Lower leg skin (tissue), 4 donors: ENCODE data around the gene FOXL3. TPM values are rescaled to one million over a fixed set of nuclear protein-coding genes. Genes with fewer than 3 reads are reported as not detected.

ENCODE experiments used
- DNase-seq, 2 donors: peaks; one replicate each; pipeline ENCODE4 v3.0.0-alpha.2; 2019; ENCODE audit warnings: low spot score in 2 of 2
- H3K4me3 ChIP-seq: fragments of 200-600 bp; sonication (generic); 2 replicates; pipeline ENCODE4 v1.5.1; 2017; ENCODE audit warnings: mild to moderate bottlenecking, low read depth; ENCODE audit not compliant: poor library complexity, severe bottlenecking
- CTCF ChIP-seq, 3 donors: fragments of 450-650 bp; IDR thresholded peaks; one replicate each; pipeline ENCODE4 v1.5.1; 2016; ENCODE audit warnings: antibody characterized with exemption in 3 of 3, mild to moderate bottlenecking in 3 of 3, moderate library complexity in 2 of 3
- POLR2A ChIP-seq, 2 donors: fragments of 450-650 bp; IDR thresholded peaks; one replicate each; pipeline ENCODE4 v1.6.1; 2016 to 2017; ENCODE audit warnings: antibody characterized with exemption in 2 of 2, mild to moderate bottlenecking in 1 of 2, moderate library complexity in 1 of 2
- WGBS, 2 donors: methylation state at CpG; one replicate each; pipeline ENCODE4 v1.1.5; 2018; 5-methylcytosine and 5-hydroxymethylcytosine counted together
- intact Hi-C: fragments of 100-400 bp; cut with DNase I; formaldehyde crosslinking; loops from one replicate; pipeline ENCODE4 v1.15.0; 2023; ENCODE audit warnings: low total_unique reads
- total RNA-seq, 4 donors: library from RNA; depleted of rRNA; stranded (reverse); fragments of >200 nt; gene quantifications; one replicate each; pipeline ENCODE4 v1.1.0, GENCODE V29; 2016

The FOXL3 gene
- total RNA-seq, 4 donors from 2014 or later: not detected

- intact Hi-C loops: no loop called here
- H3K4me3 ChIP-seq: no peak overlapping the region
- DNase-seq: no peak
- no peak for TF ChIP-seq CTCF (IDR thresholded peaks at IDR 0.05)
- no peak for TF ChIP-seq POLR2A (IDR thresholded peaks at IDR 0.05)
- WGBS, 2 donors: 50 to 51% methylated on average over 7 to 9 of the region's 9 CpGs
Observed at GRCh38 chr7:318476-318875, 28.5 kb downstream of the FOXL3 start.

- 40 to 46% methylated on average over 18 of the region's 18 CpGs for whole genome bisulfite sequencing, 2 donors
- no peak overlapping the region for H3K4me3 ChIP-seq
- no peak for DNase-seq
- TF ChIP-seq POLR2A (IDR thresholded peaks at IDR 0.05): no peak
- TF ChIP-seq CTCF (IDR thresholded peaks at IDR 0.05): no peak
- intact Hi-C loops: no loop called here
Observed at GRCh38 chr7:318878-319661, 29.1 kb downstream of the FOXL3 start.

- TF ChIP-seq POLR2A (IDR thresholded peaks at IDR 0.05) (no peak), CTCF (IDR thresholded peaks at IDR 0.05) (no peak)
- 91% methylated on average over 2 of the region's 2 CpGs for WGBS, 2 donors
- DNase-seq: no peak
- H3K4me3 ChIP-seq: no peak overlapping the region
- intact Hi-C loops: loop anchor here (10.0 kb wide), 1 partner anchor 555 kb away; the partner anchor contains the start of gene GET4
Observed at GRCh38 chr7:320297-320696, 30.3 kb downstream of the FOXL3 start.

GRCh38 chr7:322111-322671, 32.2 kb downstream of the FOXL3 start:
- intact Hi-C loops: loop anchor here (2.0 to 10.0 kb wide), 2 partner anchors 455 to 553 kb away; partner anchors contain the start of gene GET4
- no peak overlapping the region for H3K4me3 ChIP-seq
- 17 to 19% methylated on average over 19 to 27 of the region's 45 CpGs for WGBS, 2 donors
- no peak for TF ChIP-seq POLR2A (IDR thresholded peaks at IDR 0.05)
- TF ChIP-seq CTCF (IDR thresholded peaks at IDR 0.05): no peak
- DNase-seq: peak in 1 of 2 donors; percentile 45

GRCh38 chr7:322708-323111, 32.7 kb downstream of the FOXL3 start:
- TF ChIP-seq POLR2A (IDR thresholded peaks at IDR 0.05) (no peak), CTCF (IDR thresholded peaks at IDR 0.05) (no peak)
- DNase-seq: no peak
- intact Hi-C loops: loop anchor here (2.0 to 10.0 kb wide), 2 partner anchors 454 to 552 kb away; partner anchors contain the start of gene GET4
- 86 to 91% methylated on average over 5 to 6 of the region's 6 CpGs for WGBS, 2 donors
- H3K4me3 ChIP-seq: no peak overlapping the region
